ENCODE data around the gene FAF2.

The FAF2 gene

DNA sequence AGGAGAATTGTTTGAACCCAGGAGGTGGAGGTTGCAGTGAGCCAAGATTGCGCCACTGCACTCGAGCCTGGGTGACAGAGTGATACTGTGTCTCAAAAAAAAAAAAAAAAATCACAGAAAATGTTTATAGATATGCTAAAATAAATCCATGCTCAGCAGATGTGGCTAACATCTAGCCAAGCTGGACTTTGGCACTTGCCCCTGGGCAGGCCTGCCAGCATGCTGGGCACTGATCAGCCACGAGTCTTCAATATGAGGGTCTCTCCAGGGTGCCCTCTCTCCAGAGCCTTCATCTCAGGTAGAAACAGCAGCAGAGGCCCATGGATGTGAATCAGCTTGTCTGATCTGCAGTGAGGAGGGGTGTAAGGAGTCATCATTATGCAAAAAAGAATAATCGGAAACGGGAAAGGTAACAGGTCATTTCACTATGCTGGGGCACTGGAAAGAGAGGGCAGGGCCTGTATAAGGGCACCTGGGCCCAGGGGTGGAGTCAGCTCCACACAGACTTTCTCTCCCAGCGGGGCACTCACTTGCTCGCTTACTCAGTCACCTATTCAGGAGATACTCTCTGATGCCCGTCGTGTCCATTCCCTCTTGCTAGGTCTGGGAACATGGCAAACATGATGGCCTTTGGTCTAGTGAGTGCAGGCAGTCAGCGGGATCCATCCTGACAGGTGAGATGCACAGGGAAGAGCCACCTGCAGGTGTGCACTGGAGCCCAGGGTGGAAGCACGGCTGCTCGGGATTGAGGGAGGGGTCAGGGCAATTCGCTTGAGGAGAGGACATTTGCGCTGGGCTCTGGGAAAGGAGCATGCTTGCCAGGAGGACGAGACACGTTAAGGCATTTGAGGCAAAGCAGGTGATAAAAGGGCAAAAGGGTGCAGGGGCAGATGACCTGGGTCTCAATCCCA is 71.9 kb downstream of the FAF2 start:
- ATAC-seq (replicated peaks) (no peak), DNase-seq (no peak)
- Mint-ChIP-seq H3K4me1 (peaks cover 10 to 34% of the 10 kb centered on the region in 2 donors), H3K27ac (no peak overlapping the region), H3K9me3 (no peaks in the 10 kb centered on the region), H3K27me3 (no peaks in the 10 kb centered on the region), H3K36me3 (no peaks in the 10 kb centered on the region), H3K4me3 (no peak overlapping the region)

DNA sequence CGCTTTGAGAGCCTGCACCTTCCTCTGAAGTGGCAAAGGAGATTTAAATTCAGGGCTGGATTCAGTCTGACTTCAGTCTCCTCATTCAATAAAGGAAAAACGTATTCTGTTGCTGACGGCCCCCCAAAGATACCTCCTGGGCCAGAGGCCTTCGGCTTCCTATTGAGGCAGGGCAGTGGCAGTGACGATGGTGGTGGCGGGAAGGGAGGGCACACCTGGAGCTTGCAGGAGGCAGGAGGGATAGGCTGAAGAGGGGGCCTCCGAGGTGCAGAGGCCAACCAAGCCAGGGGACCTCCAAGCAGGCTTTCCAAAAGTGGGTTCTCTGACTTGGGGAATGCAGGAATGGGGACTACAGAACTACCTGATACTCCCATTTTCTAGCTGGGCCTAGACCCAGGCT is 73.1 kb downstream of the FAF2 start:
- no peak for DNase-seq
- no peak for ATAC-seq (replicated peaks)
- Mint-ChIP-seq H3K36me3 (peaks cover 2 to 5% of the 10 kb centered on the region in 2 donors), H3K27me3 (no peaks in the 10 kb centered on the region), H3K4me1 (peaks cover 7 to 28% of the 10 kb centered on the region in 2 donors), H3K27ac (no peak overlapping the region), H3K9me3 (no peaks in the 10 kb centered on the region), H3K4me3 (no peak overlapping the region)

DNA sequence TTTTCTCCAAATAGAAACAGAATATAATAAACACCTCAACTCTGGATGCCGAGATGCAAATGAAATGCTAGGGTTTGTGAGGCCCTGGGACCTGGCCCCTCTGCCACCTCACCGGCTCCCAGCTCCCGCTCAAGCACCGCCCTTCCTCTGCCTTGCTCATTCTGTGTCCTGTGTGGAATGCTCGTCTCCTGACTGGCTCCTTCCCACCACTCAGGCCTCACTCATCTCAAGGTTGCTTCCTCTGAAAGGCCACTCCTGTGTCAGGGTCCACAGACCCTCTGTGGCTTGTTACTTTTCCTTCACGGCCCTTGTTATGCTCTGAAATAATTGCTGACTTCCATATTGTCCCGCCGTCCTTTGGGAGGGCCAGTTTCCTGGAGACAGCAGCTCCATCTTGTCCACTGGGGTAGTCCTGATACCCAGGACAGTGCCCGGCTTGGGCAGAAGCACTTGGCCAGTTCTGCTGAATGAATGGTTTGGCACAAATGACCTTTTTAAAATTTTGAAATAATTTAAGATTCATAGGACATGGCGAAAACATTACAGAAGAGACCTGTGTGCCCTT is 73.6 kb downstream of the FAF2 start:
- DNase-seq, result no peak
- no peak overlapping the region for H3K27ac Mint-ChIP-seq
- H3K4me3 Mint-ChIP-seq, result no peak overlapping the region
- ATAC-seq (replicated peaks), result no peak
- H3K36me3 Mint-ChIP-seq, result peaks cover 2 to 5% of the 10 kb centered on the region in 2 donors
- no peaks in the 10 kb centered on the region for H3K27me3 Mint-ChIP-seq
- peaks cover 7 to 28% of the 10 kb centered on the region in 2 donors for H3K4me1 Mint-ChIP-seq
- H3K9me3 Mint-ChIP-seq, result no peaks in the 10 kb centered on the region

DNA sequence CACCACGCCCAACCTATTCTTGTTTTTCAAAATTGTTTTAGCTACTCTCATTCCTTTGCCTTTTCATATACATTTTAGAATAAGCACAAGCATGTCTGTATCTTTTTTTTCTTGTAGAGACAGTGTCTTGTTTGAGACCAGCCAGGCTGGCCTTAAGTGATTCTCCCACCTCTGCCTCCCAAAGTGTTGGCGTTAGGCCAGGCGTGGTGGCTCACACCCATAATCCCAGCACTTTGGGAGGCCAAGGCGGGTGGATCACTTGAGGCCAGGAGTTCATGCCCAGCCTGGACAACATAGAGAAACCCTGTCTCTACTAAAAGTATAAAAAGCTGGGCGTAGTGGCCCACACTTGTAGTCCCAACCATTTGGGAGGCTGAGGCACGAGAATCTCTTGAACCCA is 76.0 kb downstream of the FAF2 start:
- Mint-ChIP-seq H3K4me1 (peaks cover 9 to 26% of the 10 kb centered on the region in 2 donors), H3K27ac (no peak overlapping the region), H3K9me3 (no peaks in the 10 kb centered on the region), H3K36me3 (peaks cover 15 to 17% of the 10 kb centered on the region in 2 donors), H3K4me3 (no peak overlapping the region), H3K27me3 (no peaks in the 10 kb centered on the region)
- ATAC-seq (replicated peaks) (no peak), DNase-seq (no peak)

DNA sequence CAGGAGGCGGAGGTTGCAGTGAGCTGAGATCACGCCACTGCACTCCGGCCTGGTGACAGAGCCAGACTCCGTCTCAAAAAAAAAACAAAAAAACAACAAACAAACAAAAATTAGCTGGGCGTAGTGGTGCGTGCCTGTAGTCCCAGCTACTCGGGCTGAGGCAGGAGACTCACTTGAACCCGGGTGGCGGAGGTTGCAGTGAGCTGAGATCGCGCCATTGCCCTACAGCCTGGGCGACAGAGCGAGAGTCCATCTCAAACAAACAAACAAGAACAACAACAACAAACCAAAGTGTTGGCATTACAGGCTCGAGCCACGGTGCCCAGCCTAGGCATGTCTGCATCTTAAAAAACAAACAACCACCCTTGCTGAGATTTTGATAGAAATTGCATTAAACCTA is 76.8 kb downstream of the FAF2 start:
- Mint-ChIP-seq H3K36me3 (peaks cover 23% of the 10 kb centered on the region in 2 donors), H3K9me3 (no peaks in the 10 kb centered on the region), H3K4me3 (no peak overlapping the region), H3K4me1 (peaks cover 15 to 34% of the 10 kb centered on the region in 2 donors), H3K27ac (no peak overlapping the region), H3K27me3 (no peaks in the 10 kb centered on the region)
- no peak for DNase-seq
- ATAC-seq (replicated peaks), result no peak

DNA sequence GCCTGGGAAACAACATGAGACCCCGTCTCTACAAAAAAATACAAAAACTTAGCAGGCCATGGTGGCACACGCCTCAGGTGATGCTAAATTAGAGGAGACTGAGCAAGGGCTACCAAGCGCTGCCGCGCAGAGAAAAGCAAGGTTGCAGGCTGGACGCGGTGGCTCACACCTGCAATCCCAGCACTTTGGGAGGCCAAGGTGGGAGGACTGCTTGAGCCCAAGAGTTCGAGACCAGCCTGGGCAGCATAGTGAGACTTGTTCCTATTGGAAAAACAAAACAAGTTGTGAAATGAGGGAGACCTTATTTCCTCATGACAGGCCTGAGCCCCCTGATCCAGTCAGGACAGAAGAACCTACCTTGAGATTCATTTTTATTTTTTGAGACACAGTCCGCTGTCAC is 77.5 kb downstream of the FAF2 start:
- no peak for DNase-seq
- Mint-ChIP-seq H3K36me3 (peaks cover 23 to 24% of the 10 kb centered on the region in 2 donors), H3K9me3 (no peaks in the 10 kb centered on the region), H3K27me3 (no peaks in the 10 kb centered on the region), H3K4me3 (no peak overlapping the region), H3K27ac (no peak overlapping the region), H3K4me1 (peaks cover 17 to 33% of the 10 kb centered on the region in 2 donors)
- no peak for ATAC-seq (replicated peaks)

DNA sequence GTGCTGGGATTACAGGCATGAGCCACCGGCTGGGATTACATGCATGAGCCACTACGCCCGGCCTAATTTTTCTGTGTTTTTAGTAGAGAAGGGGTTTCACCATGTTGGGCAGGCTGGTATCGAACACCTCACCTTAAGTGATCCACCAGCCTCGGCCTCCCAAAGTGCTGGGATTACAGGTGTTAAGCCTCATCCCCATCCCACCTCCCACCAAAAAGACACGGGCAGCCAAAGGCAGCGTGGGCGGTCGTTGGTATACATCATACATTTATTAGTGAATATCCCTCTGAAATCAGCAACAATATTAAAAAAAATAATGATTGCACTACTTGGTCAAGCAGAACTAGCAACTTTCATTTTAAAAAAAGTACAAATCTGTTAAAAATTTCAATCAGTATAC is 78.3 kb downstream of the FAF2 start:
- Mint-ChIP-seq H3K4me3 (no peak overlapping the region), H3K27ac (no peak overlapping the region), H3K27me3 (no peaks in the 10 kb centered on the region), H3K4me1 (peaks cover 21 to 35% of the 10 kb centered on the region in 2 donors), H3K36me3 (peaks cover 28% of the 10 kb centered on the region in 2 donors), H3K9me3 (no peaks in the 10 kb centered on the region)
- DNase-seq (no peak), ATAC-seq (replicated peaks) (no peak)

DNA sequence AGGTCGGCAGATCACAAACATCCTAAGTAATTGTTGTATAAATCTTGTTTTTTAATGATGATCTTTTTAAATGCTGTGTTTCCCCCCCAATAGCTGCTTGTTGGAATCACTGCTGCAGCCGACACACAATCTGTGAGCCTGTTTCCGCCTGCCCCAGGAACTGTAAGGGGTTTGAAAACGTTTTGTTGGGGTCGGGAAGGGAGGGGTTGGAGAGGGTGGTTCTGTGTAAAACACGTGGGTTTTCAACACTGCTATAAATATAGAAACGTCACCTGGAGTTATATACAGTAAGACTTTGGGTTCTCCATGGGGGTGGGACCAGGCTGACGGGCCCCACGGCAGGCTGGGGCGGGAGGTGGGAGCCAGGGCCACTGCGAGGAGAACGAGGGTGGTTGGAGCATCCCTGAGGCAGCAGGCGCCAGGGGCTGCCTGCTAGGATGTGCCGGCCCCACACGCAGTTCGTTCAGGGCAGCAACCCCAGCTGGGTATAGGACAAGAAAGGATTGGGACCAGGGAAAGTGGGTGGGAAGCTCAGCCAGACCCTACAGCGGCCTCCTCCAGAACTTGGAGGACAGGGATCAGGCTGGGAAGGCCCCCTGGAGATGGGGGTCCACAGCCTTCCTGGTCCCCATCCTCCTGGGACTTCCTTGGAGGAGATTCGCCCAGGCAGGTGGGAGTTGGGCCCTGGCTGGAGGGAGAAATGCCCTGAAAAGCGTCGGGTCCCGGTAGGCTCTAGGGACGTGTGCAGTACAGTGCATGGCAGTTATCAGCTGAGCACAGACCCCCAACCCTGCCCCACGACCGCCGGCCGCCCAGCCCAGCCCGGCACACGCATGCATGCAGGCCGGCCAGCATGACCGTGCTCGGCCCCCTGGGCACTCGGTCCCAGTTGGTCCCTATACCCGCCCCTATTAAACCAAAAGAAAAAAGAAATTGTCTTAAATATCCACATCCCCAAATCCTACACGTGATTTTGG is 79.3 kb downstream of the FAF2 start:
- ATAC-seq (replicated peaks) (no peak), DNase-seq (no peak)
- Mint-ChIP-seq H3K4me3 (no peak overlapping the region), H3K27ac (no peak overlapping the region), H3K9me3 (no peaks in the 10 kb centered on the region), H3K27me3 (no peaks in the 10 kb centered on the region), H3K4me1 (peaks cover 24 to 39% of the 10 kb centered on the region in 2 donors), H3K36me3 (peaks cover 28% of the 10 kb centered on the region in 2 donors)

DNA sequence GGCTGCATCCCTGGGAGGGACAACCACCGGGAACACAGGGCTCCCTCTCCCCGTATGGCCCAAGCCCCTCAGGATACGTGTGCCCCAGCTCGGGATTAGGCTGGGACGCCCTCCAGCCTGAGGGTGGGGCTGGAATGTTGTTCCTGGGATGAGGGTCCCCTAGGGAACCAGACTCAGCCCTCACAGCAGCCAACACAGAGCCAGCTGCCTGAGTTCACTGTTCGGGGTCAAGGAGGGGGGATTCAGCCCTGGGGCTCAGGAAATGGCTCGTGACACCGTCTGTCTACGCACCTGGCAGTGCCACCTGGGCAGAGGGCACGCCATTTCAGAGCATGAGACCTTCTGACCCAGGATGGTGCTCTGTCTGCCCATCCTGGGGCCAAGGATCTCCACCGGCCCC is 80.1 kb downstream of the FAF2 start:
- no peak for DNase-seq
- H3K9me3 Mint-ChIP-seq, result no peaks in the 10 kb centered on the region
- no peak overlapping the region for H3K4me3 Mint-ChIP-seq
- no peaks in the 10 kb centered on the region for H3K27me3 Mint-ChIP-seq
- H3K27ac Mint-ChIP-seq, result no peak overlapping the region
- peaks cover 28% of the 10 kb centered on the region in 2 donors for H3K36me3 Mint-ChIP-seq
- no peak for ATAC-seq (replicated peaks)
- H3K4me1 Mint-ChIP-seq, result peaks cover 26 to 39% of the 10 kb centered on the region in 2 donors

DNA sequence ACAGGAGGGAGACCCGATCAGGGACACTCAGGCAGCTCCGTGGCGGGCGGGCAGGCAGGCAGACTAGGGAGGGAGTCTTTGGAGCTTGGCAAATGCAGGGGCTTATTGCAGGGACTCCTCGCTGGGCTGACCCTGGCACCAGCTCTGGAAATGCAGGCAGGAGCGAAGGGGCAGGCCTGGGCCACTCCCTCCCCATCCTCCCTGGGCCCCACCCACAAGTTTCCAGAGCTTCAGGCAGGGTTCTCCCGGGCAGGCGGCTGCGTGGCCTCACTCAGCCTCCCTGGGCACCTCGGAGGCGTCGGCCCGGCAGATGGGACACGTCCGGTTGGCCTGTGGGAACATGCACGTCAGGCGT is 80.6 kb downstream of the FAF2 start:
- H3K27me3 Mint-ChIP-seq, result no peaks in the 10 kb centered on the region
- DNase-seq (no peak), ATAC-seq (replicated peaks) (no peak)
- peaks cover 28% of the 10 kb centered on the region in 2 donors for H3K36me3 Mint-ChIP-seq
- peaks cover 31 to 39% of the 10 kb centered on the region in 2 donors for H3K4me1 Mint-ChIP-seq
- H3K9me3 Mint-ChIP-seq, result no peaks in the 10 kb centered on the region
- H3K4me3 Mint-ChIP-seq, result no peak overlapping the region
- no peak overlapping the region for H3K27ac Mint-ChIP-seq

DNA sequence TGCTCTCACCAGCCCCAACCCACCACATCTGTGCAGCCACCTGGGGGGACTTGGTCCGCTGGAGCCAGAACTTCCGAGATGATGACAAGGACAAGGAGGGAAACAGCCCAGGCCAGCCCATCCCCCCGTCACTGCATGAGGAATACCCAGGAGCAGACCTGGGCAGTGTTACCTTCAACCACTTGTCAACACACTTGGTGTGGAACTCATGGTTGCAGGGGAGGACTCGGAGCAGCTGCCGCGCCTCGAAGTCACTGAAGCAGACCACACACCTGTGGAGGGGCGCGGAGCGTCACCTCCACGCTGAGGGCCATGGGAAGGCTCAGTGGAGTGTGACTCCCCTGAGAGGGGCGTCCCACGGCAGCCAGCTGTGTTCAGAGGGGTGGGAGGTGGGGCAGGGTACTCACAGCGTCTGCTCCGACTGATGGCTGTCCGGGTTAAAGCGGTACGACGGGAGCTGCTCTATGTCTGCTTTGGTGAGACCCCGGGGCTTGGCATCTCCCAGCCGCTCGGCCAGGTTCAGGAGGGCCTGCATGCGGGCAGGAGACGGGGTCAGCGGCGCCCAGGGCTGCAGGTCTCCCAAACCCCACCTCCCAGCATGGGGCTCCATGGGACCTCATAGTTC is 81.0 kb downstream of the FAF2 start:
- H3K36me3 Mint-ChIP-seq, result peaks cover 28% of the 10 kb centered on the region in 2 donors
- ATAC-seq (replicated peaks), result peak; percentile 7 to 16
- peak overlapping the region; percentile 93 for H3K27ac Mint-ChIP-seq
- H3K4me1 Mint-ChIP-seq, result peaks cover 36 to 43% of the 10 kb centered on the region in 2 donors
- no peak for DNase-seq
- no peaks in the 10 kb centered on the region for H3K27me3 Mint-ChIP-seq
- no peaks in the 10 kb centered on the region for H3K9me3 Mint-ChIP-seq
- H3K4me3 Mint-ChIP-seq, result peak overlapping the region; percentile 63 to 77

DNA sequence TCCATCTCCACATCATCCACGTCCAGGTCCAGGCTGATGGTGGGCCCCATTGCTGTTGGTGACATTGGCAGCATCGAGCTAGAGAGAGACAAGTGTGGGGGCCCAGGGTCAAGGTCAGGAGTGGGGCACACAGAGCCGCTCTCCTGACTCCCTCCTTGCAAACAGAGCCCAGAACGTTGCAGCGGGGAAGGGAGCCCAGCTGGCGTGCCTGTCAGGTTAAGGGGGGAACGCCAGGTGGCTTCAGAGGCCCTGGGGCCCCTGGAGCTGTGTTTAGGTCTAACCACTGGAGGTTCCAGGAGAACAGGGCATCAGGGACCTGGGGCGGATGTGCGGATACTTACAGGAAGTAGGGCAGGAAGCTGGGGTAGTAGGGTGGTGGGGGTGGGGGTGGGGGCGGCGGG is 81.6 kb downstream of the FAF2 start:
- Mint-ChIP-seq H3K9me3 (no peaks in the 10 kb centered on the region), H3K27me3 (no peaks in the 10 kb centered on the region), H3K27ac (peak overlapping the region; percentile 93), H3K4me1 (peaks cover 41 to 48% of the 10 kb centered on the region in 2 donors), H3K36me3 (peaks cover 28% of the 10 kb centered on the region in 2 donors), H3K4me3 (peak overlapping the region; percentile 63 to 77)
- ATAC-seq (replicated peaks) (peak; percentile 19 to 21), DNase-seq (no peak)

DNA sequence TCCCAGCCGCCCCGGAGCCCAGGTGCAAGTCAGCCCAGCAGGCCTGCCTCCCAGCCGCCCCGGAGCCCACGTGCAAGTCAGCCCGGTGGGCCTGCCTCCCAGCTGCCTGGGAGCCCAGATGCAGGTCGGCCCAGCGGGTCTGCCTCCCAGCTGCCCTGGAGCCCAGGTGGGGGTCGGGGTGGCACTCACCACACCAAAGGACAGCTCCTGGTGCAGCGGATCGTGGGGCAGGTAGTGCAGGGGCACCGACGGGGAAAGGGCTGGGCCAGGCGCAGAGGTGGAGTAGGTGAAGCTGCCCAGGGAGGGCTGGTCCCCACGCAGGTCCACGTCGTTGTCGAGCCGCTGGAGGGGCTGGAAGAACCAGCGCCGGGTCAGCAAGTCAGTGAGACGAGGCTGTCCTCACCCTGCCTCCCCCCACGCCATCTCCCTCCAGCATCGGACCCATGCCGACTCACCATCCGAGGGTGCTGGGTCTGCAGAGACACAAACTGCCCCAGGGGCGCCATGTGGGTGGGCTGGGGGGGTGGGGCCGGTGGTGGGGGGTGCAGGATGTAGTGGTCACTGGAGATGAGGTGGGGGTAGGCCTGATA is 82.3 kb downstream of the FAF2 start:
- peaks cover 28 to 30% of the 10 kb centered on the region in 2 donors for H3K36me3 Mint-ChIP-seq
- peaks cover 46 to 56% of the 10 kb centered on the region in 2 donors for H3K4me1 Mint-ChIP-seq
- H3K9me3 Mint-ChIP-seq, result no peaks in the 10 kb centered on the region
- DNase-seq (no peak), ATAC-seq (replicated peaks) (no peak)
- no peaks in the 10 kb centered on the region for H3K27me3 Mint-ChIP-seq
- peak overlapping the region in 1 of 2 donors; percentile 39 for H3K4me3 Mint-ChIP-seq
- peak overlapping the region; percentile 59 for H3K27ac Mint-ChIP-seq

All from stimulated activated naive B cell treated with anti-CD40 and anti-IgM and Interleukin-4, amounts not matched to agents 10 μg/mL and 1 μg/mL and 100 μg/mL, for 72 hours (primary cell).